CD4-positive, alpha-beta T cell treated with Interleukin-17A for 4 hours (primary cell): ENCODE data around the gene C12orf76.
A peak's percentile ranks its signal among the peaks of the same experiment; 100 is the strongest.
"Not testable (repeated sequence)": the region's sequence is repeated elsewhere in the genome, so short reads cannot be mapped to it uniquely, and the experiment has no call there.

Experiments
- DNase-seq: peaks from one replicate; pipeline ENCODE4 v3.0.0-alpha.2; 2020; ENCODE audit warnings: mixed read lengths

C12orf76 gene

DNA sequence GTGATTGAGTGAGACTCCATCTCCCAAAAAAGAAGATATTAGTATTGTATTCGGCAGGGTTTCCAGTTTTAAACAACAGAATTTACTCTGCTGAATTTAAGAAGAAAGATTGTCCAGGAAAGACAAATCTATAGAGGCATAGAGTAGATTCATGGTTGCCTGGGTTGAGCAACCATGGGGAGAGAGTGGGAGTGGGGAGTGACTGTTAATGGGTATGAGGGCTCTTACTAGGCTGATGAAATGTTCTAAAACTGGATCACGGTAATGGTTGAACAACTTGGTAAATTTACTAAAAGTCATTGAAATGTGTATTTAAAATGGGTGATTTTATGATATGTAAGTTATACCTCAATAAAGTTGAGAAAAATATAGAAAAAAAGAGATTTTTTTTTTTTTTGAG is 13.9 kb upstream of the C12orf76 start:
- no peak for DNase-seq

DNA sequence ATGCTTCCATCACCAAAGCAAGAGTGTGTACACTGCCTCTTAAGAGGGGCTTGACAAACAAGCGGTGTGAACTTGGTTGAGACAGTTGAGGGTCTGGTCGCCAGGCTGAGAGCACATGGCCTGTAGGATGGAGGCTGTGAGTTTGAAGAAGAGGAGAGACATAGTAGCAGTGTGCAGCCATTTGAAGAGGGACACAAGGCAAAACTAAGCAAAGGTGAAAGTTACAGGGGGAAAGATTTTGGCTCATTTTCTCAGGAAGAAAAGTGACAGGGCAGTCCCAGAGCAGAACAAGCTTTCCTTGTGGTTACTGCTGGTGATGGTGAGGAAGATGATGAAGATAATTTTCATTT is 11.3 kb upstream of the C12orf76 start:
- no peak for DNase-seq

DNA sequence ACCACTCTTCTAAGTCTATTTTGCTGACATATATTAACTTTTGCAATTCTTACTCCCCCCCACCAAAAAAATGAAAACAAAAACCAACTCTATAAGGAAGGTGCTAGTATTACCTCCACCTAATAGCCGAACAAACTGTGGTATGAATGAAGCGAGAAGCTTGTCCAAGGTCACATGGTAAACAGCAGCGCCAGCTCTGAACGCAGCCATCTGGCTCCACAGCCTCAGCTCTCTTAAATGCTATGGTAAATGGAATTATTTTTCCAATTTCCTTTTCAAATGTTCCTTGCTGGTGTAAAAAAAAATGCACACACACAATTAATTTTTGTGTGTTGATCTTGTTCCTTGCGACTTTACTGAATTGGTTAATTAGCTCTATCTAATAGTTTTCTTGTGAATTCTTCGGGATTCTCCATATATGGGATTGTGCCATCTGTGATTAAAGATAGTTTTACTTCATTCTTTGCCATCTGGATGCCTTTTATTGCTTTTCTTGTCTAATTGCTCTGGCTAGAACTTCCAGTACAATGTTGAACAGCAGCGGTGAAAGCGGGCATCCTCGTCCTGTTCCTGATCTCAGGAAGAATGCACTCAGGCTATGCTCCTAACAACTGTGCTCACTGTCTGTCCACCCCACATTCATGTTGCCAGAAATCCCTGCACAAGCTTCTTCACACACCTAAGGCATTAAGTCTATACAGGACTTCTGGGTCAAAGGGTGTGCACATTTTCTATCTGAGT is 10.7 kb upstream of the C12orf76 start:
- DNase-seq = no peak

DNA sequence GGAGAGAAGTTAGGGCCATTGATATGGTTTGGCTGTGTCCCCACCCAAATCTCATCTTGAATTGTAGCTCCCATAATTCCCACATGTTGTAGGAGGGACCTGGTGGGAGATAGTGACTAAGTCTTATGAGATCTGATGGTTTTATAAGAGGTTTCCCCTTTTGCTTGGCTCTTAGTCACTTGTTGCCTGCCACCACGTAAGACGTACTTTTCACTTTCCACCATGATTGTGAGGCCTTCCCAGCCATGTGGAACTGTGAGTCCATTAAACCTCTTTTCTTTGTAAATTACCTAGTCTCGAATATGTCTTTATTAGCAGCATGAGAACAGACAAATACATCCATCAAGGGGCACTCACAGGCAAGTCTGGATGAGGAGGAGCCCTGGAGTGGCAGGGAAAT is 8.3 kb upstream of the C12orf76 start:
- not testable (repeated sequence) for DNase-seq

DNA sequence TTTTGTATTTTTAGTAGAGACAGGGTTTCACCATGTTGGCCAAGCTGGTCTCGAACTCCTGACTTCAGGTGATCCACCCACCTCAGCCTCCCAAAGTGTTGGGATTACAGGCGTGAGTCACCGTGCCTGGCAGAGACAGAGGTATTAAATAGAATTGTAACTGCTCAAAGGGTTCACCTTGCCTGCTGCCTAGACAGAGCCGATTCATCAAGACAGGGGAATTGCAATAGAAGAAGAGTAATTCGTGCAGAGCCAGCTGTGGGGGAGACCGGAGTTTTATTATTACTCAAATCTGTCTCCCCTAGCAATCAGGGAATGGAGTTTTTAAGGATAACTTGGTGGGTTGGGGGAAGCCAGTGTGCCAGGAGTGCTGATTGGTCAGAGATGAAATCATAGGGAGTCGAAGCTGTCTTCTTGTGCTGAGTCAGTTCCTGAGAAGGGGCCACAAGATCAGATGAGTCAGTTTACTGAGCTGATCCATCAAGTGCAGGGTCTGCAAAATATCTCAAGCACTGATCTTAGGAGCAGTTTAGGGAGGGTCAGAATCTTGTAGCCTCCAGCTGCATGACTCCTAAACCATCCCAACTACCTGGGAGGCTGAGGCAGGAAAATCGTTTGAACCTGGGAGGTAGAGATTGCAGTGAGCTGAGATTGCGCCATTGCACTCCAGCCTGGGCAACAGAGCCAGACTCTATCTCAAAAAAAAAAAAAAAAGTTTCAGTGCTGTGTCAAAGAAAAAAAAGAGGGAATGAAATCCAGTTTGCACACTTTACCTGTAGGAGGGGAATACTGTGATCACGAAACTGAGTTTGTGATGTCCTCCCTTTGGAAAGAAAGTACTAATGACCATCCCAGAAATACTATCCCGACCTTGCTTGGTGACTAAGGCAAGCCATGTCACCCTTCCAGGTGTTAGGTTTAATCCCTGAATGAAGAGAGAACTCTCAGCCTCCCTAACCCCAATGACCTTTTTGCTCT is 7.3 kb upstream of the C12orf76 start:
- DNase-seq = not testable (repeated sequence)

DNA sequence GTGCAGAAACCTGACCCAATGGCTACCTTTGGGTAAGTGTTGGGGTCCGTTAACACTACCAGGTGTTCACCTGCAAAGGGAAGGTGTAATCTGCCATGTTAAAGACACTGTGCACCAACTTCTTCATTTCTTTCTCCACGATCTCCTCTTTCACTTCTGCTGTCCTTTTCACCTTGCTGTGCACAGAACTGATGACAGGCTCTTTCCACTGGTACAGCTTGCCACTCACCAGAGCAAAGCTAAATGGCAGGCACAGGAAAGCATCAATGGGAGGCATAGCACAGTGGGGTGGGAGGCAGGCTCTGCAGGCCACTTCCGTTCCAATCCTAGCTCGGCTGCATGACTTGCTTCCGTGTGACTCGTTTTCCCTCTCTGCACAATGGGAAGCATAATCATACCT is 2.6 kb upstream of the C12orf76 start:
- no peak for DNase-seq

DNA sequence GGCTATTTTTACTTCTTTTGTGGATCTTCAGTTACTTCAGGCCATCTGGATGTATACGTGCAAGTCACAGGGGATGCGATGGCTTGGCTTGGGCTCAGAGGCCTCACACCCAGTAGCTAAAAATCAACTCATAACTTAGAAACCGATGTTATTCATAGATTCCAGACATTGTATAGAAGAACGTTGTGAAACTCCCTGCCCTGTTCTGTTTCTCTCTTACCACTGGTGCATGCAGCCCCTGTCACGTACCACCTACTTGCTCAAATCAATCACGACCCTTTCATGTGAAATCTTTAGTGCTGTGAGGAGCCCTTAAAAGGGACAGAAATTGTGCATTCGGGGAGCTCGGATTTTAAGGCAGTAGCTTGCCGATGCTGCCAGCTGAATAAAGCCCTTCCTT is 1.3 kb upstream of the C12orf76 start:
- not testable (repeated sequence) for DNase-seq

DNA sequence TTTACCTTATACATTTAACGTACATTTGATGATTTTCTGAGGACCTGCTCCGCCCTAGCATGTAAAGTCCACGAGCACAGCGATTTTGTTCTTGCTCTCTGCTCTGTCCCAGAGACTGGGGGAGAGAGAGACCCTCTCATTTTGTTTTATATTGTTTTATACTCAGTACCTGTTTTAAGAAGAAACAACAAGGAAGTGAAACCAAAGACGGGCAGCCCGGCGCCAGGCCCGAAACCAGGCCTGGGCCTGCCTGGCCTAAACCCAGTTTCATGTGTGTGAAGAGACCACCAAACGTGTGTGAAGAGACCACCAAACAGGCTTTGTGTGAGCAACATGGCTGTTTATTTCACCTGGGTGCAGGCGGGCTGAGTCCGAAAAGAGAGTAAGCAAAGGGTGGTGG is 712 bp upstream of the C12orf76 start:
- DNase-seq = not testable (repeated sequence)

DNA sequence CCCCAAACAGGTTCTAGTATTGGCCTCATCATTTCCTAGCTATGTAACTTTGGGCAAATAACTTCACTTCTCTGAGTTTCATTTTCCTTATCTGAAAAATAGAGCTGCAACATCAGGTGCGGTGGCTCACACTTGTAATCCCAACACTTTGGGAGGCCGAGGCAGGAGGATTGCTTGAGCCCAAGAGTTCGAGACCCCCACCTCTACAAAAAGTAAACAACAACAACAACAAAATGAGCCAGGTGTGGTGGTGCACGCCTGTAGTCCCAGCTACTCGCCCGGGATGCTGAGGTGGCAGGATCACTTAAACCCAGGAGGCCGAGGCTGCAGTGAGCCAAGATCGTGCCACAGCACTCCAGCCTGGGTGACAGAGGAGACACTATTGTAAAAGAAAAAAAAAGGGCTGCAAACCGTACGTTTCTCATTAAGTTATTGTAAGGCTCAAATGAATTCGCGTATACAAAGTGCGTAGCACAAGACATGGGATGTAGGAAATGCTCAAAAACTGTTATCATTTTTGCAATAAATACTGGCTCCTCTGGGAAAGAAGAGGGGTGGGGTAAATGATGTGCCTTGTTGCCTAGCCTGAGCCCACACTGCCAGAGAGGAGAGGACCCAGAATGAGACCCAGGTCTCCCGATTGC is 903 bp downstream of the C12orf76 start:
- DNase-seq = no peak

DNA sequence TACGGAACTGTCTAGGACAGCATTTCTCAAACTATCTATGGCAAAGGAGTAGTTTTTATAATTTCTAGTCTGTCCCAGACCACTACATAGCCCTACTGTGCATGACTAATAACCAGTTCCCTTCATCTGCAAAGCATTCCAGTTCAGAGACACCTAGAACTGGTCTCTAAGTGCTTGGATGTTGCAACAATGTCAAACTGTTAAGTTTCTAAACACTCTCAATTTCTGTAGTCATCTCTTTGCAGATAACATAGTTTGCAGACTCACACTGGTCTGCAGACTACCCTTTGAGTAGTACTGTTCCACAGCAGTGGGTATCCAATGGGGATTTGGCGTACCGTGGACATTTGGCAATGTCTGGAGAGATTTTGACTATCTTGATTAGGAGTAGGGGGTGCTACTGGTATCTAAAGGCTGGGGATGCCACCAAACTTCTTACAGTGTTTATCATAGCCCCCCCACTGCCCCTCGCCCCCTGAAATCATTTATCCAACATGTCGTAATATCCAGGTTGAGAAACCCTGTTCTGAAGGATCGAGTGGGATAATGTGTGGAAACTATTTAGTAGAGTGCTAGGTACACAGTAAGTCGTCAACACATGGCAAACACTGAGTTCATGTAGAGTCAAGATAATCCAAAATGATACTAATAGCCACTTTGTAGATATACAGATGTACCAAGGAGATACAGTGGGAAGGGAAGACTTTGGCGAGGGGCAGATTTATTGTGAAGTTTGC is 1.7 kb downstream of the C12orf76 start:
- no peak for DNase-seq

DNA sequence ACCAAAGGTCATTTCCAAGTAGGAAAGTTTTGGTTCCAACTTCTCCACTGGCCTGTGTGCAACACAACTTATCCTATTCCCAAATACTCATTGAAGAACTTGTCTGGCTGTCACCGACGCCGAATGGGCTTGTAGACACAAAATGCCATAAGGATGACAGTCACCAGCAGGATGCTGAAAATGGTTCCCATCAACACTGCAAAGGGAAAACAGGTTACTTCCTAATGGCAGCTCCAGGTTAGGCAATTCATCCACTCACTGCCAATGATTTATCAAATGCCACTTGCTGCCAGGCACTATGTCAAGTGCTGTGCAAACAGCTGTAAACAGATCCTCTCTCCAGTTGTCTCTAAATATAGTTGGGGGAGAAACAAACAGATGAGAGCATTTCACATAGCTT is 6.1 kb downstream of the C12orf76 start:
- DNase-seq = no peak

DNA sequence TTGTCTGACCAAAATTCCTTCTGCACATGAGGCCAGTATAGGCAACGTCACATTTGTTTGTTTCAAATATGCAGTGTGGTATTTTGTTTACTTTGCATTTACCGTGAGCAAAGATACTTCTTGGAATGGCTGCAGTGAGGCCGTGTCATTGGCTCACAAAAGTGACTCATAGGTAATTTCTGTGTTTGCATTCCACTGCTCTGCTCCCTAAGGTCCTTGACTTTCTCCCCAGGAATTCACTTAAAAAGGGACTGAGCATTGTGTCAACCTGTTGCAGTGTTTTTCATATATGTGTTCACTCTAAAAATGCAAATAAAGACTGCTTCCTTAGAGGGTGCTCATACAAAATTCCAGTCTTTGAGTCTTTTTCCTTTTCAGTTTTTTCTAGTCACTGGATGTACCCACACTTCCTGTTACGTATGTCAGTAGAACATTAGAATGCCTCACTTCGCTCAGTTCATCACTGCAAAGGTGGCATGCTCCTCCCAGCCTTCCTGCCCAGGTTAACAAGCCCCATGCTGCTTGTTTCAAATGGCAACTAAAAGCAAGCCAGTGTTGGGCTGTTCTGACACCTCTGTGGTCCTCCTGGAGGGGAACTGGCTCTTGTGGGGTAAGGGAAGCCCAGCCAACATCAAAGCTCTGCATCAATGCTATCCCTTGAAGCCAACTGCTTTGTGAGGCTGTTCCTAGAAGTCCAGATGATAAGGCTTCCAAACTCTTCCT is 9.1 kb downstream of the C12orf76 start:
- DNase-seq = peak; percentile 59

DNA sequence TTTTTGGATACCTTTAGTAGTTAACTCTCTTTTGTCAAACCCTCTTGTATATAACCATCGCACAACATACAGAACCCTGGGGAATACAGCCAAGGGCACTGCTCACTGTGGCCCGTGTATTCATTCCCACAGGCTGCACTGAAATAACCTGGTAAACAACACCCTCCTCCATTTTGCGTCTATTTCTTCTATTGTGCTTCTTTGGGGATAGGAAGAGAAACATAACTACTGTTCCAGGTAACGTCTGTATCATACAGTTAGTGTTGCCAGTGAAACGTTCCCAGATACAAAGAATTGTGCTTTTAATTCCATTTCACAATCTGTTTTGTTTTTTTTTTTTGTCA is 9.6 kb downstream of the C12orf76 start:
- no peak for DNase-seq

DNA sequence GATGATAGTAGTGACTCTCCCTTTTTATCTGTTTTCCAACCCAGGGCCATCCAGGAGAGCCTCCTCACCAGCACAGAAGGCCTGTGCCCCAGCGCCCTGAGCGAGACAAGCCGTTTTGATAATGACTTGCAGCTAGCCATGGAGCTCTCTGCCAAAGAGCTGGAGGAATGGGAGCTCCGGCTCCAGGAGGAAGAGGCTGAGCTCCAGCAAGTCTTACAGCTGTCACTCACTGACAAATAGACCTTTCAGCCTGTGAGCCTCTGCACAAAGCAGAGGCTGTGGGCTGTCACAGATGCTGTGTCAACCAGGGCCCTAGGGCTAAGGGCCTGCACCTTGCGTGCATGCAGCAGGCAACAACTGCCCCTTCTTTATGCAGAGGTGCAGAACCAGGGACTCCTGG is 11.0 kb downstream of the C12orf76 start:
- DNase-seq = no peak

DNA sequence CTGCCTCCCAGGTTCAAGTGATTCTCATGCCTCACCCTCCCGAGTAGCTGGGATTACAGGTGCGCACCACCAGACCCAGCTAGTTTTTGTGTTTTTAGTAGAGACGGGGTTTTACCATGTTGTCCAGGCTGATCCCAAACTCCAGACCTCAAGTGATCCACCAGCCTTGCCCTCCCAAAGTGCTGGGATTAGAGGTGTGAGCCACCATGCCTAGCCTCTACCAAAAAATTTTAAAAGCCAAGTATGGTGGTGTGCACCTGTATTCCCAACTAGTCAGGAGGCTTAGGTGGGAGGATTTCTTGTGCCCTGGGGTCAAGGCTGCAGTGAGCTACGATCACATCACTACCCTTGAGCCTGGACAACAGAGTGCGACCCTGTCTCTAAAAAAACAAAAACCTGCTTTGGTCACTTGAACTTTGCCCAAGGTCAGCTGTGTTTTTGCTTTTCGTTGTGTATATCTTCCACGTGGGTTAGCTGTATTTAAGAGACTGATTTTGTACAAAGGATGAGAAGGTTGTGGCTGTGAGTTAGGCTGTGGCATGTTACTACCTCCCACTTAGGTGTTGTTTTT is 12.7 kb downstream of the C12orf76 start:
- no peak for DNase-seq

DNA sequence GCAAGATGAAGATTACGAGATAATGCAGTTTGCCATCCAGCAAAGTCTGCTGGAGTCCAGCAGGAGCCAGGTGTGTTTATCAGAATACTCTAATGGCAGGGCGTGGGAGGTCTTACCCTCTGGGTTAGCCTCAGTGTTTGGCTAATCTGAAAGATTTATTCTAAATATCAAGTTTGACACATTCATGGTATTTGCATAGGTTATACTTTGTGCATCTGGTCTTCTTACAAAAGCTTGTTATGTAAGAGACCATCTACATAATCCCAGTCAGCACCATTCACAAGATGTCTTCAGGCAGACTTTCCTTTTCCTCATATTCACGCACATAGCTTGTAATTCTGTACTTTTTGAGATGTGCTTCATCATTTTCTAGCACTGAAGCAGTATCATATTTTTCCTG is 14.4 kb downstream of the C12orf76 start:
- DNase-seq = no peak

DNA sequence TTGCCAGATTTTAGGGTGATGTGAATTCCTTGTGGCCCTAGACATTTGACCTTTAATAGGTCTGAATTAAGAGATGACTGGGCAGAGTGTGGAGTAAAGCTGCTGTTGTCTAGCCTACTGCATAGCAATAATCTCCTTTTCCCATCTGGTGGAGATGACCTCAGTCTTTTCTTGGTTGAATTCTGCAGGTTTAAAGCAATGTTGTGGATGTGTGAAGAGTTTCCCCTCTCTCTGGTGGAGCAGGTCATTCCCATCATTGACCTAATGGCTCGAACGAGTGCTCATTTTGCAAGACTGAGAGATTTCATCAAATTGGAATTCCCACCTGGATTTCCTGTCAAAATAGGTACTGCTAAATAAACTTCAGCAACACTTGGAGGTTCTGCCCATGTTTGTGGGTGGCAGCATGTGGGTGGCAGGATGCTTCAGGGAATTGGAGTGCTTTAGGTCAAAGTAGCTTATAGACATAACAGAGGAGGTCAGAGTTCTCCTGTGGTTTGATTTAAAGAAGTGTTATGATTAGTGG is 19.0 kb downstream of the C12orf76 start:
- DNase-seq = no peak

DNA sequence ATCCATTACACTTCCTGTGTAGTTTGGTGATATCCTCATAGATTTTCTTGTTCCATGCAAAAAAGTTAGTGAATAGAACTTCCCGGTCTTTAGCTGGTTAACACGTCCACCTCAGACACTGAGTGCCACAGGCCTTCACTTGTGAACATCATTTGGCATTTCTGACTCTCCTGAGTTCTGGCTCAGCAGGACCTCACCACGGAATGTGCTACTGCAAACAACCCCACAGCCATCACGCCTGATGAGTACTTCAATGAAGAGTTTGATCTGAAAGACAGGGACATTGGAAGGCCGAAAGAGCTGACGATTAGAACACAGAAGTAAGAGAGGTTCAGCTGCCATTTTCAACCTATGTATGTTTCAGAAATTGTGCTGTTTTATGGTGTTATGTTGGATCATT is 20.0 kb downstream of the C12orf76 start:
- no peak for DNase-seq

DNA sequence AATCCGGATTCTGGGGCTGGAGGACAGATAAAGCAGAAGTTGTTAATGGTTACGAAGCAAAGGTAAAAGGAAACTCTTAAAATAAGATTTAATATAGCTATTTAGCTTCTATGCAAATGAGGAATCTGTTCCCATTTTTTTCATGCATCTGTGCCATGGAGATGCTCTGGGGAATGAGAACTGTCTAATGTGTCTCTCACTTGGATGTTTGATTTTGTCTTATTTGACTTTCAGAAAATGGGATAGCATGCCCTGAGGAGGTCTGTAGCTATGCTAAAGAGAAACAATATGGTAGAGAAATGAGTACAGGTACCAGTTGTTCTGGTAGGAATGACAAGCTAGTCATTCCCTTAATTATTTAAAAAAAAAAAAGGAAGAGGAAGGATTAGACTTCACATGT is 24.3 kb downstream of the C12orf76 start:
- DNase-seq = no peak

DNA sequence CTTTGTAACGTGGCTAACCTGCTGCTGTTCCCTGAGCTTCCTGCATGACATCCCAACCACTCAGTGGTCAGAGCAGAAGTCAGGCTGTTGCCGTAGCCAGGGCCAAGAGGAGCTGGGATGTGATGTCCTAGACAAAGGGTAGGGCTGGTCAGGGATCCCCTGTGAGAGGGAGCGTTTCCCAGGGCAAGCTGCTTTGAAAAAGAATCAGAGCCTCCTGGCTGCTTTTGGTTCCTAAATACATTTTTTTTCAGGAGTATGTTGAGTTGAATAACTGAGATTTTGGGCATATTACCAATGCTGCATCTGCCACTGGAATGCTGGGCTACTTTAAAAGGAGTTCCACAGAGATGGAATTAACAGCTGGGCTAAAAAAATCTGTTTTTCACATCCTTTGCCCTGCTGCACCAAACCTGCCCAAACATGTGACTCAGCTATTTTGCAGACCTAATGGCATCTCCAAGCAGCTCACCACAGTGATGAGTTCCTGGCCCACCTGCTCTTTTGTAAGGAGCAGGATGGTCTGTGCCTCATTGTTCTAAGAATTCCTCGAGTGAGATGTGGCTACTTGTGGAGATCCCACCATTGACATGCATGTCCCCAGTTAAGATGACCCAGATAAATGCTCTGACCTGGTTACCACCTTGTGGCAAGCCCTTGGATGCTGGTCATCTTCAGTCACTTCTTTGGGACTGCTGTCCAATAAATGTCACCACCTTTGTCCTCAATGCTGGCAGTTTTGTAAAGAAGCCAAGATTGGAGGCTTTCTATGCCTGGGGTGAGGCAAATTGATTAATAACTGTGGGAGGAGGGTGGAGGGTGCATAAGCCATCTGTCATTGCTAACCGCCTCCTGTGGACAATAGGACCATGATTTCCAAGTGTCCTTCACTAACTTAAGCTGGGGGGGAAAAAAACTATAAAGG is 25.0 kb downstream of the C12orf76 start:
- no peak for DNase-seq

DNA sequence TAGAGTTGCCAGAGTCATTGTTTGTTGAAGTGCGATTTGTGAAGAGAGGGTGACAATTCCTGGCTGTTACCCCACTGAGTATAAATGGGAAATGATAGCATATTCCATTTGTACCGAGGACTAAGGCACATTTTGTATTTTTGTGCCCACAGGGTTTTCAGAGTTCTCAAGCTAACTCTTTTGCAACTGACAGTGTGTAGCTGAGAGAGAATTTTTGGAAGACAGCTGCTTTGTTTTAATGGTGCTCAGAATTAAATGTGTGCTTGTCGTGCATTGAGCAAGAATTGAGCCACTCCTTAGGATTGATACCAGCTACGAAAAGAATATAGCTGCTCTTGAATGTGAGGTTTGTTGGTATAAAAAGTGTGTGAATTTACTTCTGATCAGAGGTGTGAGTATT is 27.4 kb downstream of the C12orf76 start:
- no peak for DNase-seq
